GM18505 (cell line): Measurements from ENCODE around the gene POLN.

Experiments used
- ATAC-seq: cut with Tn5 transposase; IDR thresholded peaks from one replicate; pipeline ENCODE4 v1.9.1; 2021; ENCODE audit not compliant: unreplicated experiment
- POLR2A ChIP-seq: IDR thresholded peaks from 4 replicates; pipeline ENCODE4 v1.6.1; 2011; ENCODE audit warnings: borderline replicate concordance; ENCODE audit not compliant: insufficient read depth, insufficient read length; ENCODE audit errors: extremely low read depth

The POLN gene

DNA sequence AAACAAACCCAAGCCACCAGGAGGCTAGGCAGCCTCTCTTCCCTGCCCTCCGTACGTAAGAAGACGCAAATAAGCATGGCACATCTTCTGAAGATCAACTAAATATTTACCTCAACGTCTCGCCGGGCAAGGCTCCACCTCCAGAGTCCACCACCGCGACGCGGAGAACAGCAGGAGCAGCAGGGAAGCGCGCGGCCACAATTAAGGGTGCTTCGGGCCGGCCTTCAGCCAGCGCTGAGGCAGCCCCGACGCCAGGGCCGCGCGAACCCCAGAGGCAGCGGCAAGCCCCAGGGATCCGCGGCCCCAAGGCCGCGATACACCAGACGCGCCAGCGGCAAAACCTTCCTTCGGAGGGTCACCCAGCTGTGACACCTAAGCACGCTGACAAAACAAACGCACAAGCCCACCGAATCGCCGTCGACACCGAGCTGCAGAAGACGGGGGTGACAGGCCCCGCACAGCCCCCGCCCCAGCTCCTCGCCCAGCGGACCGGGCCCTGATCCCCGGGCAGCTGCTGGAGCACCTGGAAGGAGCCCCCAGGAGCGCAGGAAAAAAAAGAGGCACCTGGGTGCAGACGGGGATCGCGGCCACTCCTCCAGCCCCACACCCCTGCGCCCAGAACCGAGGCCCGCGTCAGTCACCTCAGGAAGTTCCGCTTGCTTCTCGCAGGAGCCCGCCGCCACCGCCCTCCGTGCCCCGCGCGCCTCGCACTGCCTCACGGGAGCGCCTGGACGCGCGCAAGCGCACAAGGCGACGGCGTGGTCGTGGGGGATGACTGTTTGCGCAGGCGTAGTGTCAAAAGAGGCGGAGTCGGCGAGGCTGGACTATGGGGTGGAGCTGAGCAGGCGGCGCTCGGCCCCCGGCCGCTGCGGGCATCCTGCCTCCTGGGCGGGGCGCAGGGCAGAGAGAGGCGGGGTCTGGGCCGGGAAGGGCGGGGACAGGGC lies at the start of gene POLN, which contains the start of gene HAUS3:
Gene POLN (minus strand): TSS at position 712 of the 944 bp plus-strand sequence. CDS start 12,890 bp downstream, outside the sequence.
Gene HAUS3 (minus strand): TSS at position 712 of the 944 bp plus-strand sequence. CDS start 1,175 bp downstream, outside the sequence.
- ATAC-seq: peak; percentile 84
- TF ChIP-seq POLR2A: peak; percentile 76

DNA sequence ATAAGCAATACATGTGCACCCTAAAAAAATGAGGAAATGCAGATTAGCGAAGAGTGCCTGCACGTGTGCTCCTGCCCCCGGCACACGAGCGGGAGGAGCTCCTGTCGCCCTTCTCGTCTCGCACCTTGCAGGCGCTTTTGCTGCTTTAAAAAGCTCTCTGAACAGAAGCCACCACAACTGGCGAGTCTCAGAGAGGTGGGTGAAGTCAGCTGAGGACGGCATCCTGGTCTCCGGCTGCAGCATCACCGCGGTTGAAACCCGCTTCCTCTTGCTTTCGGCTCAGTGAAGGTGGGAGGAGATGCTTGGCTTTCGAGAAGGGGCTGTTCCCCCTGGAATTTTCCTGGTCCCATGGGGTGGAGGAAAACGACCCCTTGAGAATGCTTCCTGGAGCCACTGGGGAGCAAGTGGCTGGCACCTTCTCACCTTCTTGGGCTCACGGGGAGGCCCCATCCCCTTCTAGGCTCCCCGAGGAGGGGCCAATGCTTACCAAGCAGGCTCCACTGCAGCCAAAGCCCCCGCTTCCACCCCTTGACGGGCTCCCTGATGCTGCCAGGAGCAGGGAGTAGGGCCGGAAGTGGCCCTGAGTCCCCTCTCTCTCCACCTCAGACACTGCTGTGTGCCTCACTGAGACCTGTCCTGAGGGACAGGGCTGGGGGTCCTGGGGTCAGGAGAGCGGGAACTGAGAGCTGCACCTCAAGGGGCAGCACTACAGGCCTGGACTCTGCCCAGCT lies 49.2 kb upstream of the POLN start:
- no peak for ATAC-seq
- no peak for TF ChIP-seq POLR2A

DNA sequence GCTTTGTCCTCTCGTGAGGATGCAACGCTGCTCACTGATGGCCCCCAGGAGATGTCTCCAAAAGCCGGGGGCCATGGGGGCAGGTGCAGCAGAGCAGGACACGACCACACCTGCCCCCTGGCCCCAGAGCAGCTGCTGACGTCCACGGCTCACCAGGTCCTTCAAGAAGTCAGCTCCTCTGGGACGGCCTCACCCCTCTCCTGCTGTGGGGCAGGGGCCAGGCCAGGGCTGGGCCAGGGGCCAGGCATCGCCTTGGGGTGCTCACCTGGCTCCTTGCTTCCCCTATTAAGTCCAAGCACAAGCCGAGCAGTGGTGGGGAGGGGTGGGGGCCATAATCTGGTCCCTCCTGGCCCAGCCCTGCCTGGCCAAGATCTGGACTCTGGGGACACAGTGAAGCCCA lies 48.6 kb upstream of the POLN start:
- ATAC-seq: no peak
- TF ChIP-seq POLR2A: no peak

DNA sequence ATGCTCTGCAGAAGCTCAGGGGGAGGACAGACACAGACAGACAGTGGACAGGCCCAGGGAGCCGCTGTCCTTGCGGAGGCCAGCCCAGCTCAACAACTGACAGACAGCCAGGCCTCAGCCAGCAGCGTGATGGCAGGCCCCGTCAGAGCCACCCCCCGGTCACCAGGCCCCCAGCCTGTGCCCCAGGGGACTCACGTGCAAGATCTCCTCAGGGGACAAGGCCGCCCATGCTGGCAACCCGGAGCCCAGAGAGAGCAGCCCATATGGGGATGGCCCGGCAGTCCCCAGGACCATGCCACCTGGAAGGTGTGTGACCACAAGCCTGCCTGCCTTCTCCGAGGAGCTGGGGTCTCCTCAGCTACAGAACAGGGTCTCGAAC lies 48.0 kb upstream of the POLN start:
- no peak for TF ChIP-seq POLR2A
- no peak for ATAC-seq

DNA sequence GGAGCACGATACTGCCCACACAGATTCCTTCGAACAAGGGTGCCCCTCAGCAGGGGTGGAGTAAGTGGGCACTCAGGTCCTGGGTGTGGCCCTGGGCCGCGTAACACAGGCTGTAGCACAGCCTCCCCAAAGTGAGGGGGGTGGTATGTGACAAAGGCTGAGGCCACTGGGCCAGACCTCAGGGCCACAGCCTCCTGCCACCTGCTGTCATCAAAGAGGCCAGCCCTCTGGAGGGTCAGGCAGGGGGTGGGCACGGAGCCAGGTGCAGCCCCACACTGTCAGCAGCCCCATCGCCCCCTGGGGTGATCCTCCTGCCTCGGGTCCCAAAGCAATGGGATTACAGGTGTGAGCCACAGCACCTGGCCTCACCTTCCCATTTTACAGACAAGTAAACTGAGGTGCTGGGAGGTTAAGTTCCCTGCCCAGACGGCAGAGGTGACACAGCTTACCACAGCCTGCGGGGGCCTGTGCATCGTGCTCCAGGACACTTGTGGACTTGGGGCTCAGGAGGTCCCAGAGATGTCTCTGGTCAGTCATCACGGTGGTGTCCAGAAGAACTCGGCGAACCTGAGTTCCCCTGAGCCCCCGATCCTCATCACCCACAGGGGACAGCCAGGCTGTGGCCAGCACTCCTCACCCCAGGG lies 47.5 kb upstream of the POLN start:
- ATAC-seq: no peak
- no peak for TF ChIP-seq POLR2A

DNA sequence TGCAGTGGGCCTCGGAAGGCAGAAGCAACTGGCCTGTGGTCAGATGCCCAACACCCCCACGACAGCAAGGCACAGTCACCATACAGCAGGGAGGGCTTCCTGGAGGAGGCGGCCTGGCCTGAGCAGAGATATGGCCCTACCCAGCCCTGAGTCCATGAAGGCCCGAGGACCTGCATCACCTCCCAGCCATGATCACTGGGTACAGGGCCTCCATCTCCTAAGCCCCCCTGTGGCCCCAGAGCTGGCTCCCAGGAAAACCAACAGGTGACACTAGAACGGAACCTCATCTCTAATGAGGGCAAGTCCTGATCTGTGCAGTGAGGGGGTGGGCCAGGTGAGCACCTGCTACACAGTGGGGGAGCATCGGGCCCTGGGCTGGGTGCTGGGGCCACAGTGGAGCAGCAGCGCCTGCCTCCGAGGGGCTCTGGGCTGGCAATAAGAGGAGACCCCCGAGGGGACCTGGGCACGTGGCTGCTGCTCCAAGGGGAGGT lies 46.2 kb upstream of the POLN start:
- no peak for TF ChIP-seq POLR2A
- ATAC-seq: no peak

DNA sequence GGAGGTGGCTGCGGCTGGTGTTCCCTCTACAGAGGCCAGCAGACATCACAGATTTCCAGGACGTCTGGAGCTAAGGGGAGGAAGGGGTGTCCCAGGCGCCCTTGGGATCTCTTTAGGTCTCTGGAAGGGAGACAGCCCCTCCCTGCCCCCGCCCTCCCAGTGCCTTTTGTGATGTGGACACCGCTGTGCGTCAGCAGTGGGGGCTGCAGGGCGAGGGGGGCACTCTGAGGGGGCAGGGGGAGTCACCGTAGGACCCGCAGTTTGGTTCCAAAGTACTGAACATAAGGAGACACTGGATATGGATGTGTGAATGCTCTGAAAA lies 45.6 kb upstream of the POLN start:
- TF ChIP-seq POLR2A: no peak
- ATAC-seq: no peak

DNA sequence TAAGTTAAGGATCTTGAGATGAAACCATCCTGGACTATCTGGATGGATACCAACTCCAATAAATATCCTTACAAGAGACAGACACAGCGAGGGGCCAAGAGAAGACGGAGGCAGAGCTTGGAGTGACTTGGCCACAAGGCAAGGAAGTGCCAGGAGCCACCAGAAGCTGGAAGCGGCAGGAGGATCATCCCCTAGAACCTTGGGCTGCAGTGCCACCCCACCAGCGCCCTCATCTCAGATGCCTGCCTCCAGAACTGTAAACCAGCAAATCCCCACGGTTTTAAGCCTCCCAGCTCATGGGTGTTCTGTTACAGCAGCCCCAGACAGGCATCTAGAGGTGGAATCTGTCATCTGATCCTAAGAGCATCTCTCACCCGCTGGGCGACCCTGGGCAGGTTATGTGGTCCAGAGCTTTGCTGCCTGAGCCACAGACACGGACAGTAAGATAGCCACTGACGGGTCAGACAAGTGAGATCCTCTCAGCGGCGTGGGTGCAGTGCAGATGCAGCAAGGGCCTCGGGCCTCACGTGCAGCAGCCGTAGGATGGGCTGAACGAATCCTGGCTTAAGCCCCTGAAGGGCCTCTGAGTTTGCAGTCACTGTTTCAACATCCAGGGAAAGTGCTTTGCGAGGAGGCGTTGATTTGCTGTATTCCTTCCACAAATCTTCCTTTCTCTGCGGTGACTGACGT lies 45.1 kb upstream of the POLN start:
- ATAC-seq: no peak
- no peak for TF ChIP-seq POLR2A

DNA sequence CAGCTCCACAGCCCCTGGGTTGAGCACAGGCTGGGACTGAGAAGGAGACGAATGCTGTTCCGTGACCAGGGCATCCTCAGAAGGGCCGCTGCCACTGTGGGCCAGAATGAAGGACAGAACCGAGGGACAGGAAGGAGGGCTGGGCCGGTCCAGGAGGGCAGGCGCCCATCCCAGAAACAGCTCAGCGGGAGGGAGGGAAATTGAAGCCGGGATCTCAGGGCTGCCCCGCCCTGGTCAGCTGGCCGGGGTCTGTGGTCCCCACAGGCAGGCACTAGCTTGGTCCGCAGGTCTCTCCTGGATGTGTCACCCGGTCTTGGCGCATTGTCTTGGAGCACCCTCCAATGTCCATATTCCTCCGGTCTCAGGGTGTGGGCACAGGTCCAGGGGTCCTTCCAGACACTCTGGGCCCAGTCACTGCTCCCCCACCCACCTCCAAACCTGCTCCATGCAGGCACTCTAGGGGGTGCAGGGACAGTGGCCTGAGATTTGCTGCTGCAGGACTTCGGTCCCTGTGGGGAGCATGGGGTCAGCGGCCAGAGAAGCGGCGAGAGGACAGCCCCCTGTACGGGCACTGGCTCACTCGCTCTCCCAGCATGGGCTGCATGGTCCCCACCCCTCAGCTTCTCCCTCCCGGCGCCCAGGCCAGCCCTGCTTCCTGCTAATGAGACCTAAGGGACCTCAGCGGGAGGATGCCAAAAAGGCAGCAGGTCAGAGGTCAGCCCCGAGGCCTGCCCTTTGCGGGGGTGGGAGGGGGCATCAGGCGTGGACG lies 43.9 kb upstream of the POLN start:
- ATAC-seq: no peak
- no peak for TF ChIP-seq POLR2A

DNA sequence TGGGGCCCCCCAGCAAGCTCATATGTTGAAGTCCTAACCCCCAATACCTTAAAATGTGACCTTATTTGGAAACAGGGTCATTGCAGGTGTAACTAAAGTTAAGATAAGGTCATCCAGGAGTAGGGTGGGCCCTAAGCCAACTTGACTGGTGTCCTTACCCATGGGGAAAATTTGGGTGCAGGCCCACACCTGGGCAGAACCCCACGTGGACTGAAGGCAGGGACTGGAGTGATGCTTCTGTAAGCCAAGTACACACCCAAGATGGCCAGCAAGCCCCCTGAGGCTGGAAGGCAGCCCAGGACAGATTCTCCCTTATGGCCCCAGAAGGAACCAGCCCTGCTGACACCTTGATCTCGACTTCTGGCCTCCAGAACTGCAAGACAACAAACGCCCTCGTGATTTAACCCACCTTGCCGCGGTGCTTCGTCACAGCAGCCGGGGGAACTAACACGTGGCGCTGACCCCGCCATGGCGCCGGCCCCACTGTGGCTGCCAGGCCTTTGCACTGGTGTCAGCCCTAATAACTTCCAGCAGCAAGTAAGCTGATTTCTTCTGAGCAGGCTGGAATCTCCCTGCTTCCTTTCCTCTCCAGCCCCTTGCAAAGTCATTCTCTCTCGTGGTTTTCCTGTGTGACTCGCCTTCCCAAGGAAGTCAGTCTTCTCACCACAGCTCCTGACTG lies 43.2 kb upstream of the POLN start:
- no peak for TF ChIP-seq POLR2A
- ATAC-seq: no peak

DNA sequence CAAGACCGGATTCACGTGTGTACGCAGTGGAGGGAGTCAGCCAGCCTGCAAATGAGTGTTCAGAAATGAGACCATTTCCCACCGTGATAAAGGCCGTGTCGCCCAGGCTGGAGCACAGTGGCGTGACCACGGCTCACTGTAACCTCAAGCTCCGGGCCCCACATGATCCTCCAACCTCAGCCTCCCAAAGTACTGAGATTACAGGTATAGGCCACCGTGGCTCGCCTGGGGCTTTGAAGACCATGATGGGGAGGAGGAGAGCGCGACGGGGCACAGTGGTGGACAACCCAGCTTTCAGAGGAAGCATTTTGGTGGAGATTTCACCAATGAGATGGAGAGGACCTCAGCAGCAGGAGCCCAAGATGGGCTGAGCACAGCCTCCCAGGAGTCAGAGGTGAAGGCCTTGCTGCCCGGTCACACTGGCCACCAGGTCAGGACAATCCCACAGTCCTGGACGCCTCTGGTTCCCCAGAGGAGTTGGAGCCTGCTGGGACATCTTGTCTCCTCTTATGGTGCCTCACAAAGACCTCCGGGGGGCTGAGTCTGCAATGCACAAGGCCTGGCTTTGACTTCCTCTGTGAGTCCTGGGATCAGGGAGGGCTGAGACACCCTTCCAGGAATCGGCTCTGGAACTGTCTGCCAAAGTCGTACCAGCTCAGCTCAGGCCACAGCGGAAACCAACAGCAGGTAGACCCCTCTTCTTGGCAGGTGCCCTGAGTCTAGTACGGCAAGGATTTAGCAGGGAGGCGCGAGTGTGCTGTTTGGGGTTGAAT lies 42.4 kb upstream of the POLN start:
- TF ChIP-seq POLR2A: no peak
- ATAC-seq: no peak
